ENCODE results near the gene GARIN3.
A peak's percentile ranks its signal among the peaks of the same experiment; 100 is the strongest.

Gene GARIN3

DNA sequence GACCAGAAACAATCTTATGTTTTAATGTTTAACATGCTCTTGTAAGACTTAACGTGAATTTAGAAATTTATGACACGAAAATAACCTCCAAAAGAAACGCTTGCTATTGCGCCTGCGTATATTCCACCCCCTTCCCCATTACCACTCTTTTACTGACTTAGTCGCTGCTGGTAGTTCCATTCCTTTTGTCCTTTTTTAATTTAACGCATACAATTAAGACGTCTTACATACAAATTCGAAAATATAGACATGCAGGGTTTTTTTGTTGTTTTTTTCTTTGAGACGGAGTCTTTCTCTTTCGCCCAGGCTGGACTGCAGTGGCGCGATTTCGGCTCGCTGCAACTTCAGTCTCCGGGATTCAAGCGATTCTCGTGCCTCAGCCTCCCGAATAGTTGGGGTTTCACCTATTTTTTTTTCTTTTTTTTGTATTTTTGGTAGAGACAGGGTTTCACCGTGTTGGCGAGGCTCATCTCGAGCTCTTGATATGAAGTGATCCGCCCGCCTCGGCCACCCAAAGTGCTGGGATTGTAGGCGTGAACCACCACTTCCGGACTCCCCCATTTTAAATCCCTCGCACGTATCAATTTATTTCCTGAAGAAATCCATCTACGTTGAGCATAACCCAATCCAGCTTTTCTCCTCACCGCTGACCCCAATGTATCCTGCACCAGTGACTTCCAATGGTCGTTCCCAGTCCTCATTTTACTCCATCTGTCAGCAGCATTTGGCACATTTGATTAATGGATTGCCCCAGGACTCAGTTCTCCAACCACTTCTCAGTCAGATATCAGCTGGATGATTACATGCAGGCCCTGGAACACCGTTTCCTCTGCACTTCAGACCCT, 22.7 kb downstream of the GARIN3 start:
- DNase-seq, result peak; percentile 29

DNA sequence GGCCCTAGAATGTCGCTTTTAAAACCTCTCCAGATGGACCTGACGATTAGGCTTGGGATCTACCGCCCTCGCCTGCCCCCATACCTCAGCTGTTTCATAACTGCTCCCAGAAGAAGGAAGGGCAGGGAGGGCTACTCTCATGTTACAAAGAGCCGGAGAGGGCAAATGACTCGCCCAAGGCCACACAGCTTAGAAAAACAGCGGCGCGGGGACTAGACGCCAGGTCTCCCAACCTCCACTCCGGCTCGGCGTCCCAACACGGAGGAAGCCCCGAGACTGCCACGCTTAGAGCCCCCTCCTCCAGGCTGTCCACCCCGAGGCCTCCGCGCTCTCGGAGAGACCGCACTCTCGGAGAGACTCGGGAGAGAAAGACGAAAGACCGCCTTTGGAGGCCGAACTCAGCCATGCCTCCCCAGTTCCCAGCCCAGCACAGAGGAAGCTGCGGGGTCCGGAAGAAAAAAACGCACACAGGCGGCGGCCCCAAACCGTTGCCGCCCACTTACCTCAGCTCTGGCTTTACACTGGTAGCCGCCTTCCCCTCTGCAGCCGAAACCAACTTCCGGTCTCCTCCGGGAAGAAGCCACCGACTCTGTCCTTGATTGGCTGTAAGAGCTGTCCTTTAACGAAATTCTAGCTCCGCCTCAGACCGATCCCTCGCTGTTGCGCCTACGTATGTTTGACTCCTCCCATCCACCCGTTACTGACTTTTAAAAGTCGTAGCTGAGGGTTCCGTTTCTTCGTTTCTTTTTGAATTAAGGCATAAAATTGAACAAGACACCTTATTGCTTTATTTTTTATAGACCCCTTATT, 23.5 kb downstream of the GARIN3 start, which contains the start of gene MED7:
TSS of gene MED7 (minus strand) at position 549 of the 810 bp plus-strand sequence. CDS start 3,434 bp downstream, outside the sequence.
- peak; percentile 100 for DNase-seq

DNA sequence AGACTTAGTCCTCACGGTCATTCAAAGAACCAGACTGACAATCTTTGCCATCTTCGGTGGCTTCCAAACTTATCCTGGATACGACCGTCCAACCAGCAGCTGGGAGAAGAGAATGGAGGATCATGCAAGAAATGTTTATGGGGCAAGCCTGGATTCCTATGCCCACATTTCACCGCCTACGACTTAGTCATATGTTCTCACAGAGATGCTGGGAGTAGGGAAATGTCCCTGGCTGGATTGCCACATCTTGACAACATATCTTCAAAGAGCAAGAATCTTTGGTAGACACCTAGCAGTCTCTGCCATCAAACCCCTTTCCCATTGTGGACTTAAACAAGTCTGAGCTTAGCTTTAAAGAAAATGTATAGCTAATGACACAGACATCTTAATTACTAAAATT, 28.4 kb downstream of the GARIN3 start:
- no peak for DNase-seq

DNA sequence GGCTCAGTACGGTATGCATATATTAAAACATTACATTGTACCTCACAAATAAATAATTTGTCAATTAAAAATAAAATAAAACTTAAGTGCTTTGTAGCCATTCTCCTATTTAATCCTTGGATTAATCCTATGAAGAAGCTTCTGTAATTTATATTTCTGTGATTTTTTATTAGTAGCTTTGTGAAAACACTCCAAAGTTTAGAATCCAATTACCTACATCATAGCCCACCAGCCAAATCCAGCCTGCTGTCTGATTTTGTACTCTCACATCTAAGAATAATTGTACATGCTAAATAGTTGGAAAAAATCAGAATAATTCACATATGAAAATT, 33.8 kb downstream of the GARIN3 start:
- no peak for DNase-seq

DNA sequence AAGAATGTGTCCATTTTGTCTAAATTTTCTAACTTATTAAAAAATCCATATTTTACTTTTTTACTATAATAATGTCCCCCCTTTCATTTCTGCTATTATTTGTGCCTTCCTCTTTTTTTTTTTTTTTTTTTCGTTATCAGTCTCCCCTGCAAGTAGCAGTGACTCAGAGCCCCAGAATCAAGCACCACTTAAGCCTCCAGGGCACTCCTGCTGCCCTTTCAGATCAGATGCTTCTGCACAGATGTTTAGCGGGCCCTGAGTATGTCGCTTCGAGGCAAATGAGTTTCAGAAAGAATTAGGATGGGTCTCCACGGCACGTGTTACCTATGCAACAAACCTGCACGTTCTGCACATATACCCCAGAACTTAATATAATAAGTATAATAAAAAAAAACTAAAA, 35.1 kb downstream of the GARIN3 start:
- no peak for DNase-seq

DNA sequence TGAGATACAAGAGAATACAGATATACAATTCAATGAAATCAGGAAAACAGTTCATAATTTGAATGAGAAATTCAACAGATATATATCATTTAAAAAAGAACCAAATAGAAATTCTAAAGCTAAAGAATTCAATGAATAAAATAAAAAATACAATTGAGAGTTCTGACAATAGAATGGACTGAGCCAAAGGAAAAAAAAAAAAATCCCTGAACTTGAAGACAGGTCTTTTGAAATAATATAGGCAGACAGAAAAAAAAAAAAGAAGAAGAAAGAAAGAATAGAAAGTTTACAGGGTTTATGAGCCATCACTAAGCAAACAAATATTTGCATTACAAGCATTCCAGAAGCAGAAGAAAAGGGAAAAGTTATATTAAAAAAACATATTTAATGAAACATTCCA, 44.4 kb downstream of the GARIN3 start:
- DNase-seq, result no peak

DNA sequence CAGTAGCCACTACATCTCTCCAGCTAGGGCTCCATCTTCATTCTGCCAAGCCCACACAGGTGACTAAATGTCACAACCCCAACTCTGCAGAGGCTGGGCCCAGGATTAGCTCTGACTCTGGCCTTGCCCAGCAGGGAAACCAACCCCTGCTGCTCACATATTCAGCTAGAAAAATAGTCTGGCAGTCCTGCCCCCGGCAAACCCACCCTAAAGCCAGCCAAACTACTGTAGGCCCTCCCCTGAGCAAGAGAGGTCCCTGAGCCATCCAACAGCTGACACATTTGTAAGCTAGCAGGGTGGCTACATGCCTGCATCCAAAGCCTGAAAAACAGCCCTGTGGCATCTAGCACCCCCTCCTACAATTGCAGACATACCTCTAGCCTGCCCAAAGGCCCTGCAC, 46.0 kb downstream of the GARIN3 start:
- no peak for DNase-seq

DNA sequence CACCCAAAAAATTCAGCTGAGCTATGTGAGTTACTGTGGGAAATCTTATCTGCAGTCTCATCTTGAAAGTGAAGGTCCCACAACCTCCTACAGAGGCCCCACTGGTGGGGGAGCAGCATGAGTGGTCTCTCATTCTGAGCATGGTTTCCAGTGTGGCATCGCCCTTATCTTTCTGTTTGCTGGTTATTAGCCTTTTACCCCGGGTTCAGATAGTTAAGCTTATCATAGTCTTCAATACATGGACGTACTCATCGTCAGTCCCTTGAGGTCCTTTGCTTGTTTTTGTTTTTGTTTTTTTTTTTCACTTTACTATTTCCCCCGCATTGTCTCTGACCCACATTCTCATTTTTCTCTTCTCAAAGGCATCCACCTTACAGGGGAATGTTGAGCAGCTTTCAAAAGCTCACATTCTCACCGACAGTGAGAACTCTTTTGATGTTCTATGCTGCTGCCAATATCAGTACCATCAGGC, 49.5 kb downstream of the GARIN3 start:
- no peak for DNase-seq

DNA sequence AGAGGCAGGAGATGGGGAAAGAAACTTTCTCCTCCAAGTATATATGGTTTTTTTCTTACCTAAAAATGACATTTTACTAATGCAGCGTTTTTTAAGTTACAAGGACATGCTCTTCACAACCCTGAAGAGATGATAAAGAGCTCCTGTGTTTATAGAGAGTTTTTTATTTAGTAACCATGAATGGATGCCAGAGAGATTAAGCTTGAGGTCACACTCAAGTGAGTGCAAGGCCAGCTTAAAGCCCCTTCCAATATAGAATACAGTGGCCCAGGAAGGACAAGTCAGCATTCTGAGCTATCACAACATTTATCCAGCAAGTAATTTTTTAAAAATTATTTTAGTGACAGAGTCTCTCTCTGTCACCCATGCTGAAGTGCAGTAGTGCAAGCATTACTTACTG, 50.6 kb downstream of the GARIN3 start:
- no peak for DNase-seq

DNA sequence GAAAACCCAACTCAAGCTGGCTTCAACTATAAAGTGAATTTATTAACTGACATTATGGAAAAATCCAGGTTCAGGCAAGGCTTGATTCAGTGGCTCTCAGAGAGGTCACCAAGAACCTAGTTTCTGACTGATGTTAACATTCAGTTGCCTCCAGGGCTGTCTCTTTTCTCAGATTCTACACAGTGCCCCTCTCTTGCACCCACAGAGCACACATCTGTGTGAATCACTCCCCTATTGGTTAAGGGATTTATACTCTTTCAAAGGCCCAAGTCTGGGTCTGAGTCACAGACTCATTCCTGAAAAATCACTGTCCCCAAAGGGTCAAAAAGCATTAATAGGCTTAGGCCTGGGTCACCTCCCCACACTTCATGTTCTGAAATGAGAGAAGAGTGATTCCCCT, 51.1 kb downstream of the GARIN3 start:
- no peak for DNase-seq

DNA sequence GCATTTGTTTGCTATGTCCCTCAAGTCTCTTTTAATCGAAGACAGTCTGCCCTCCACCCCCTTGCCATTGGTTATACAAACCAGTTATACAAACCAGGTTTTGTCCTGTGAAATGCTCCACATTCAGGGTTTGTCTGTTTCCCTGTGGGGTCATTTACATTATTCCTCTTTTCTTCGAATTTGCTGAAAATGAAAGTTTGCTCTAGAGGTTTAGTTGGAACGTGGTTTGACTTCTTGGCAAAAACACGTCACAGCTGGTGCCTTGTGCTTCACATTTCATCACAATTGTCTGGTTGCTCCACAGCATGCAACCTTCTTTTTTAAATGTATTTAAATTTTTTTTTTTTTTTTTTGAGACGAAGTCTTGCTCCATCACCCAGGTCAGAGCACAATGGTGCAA, 53.1 kb downstream of the GARIN3 start:
- DNase-seq, result no peak

Data from fibroblast of skin of scalp (primary cell).